ENCODE measurements around the gene C2CD3.
"Not testable (repeated sequence)": the region's sequence is repeated elsewhere in the genome, so short reads cannot be mapped to it uniquely, and the experiment has no call there.

The C2CD3 gene

DNA sequence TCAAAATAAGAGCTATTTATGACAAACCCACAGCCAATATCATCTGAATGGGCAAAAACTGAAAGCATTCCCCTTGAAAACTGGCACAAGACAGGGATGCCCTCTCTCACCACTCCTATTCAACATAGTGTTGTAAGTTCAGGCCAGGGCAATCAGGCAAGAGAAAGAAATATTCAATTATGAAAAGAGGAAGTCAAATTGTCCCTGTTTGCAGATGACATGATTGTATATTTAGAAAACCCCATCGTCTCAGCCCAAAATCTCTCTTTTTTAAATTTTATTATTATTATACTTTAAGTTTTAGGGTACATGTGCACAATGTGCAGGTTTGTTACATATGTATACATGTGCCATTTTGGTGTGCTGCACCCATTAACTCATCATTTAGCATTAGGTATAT is 107.2 kb downstream of the C2CD3 start:
- DNase-seq (ENCODE audit: low read depth) = not testable (repeated sequence)

DNA sequence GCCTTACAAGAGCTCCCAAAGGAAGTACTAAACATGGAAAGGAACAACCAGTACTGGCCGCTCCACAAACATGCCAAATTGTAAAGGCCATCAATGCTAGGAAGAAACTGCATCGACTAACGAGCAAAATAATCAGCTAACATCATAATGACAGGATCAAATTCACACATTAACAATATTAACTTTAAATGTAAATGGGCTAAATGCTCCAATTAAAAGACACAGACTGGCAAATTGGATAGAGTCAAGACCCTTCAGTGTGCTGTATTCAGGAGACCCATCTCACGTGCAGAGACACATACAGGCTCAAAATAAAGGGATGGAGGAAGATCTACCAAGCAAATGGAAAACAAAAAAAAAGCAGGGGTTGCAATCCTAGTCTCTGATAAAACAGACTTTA is 109.2 kb downstream of the C2CD3 start:
- DNase-seq (ENCODE audit: low read depth) = not testable (repeated sequence)

DNA sequence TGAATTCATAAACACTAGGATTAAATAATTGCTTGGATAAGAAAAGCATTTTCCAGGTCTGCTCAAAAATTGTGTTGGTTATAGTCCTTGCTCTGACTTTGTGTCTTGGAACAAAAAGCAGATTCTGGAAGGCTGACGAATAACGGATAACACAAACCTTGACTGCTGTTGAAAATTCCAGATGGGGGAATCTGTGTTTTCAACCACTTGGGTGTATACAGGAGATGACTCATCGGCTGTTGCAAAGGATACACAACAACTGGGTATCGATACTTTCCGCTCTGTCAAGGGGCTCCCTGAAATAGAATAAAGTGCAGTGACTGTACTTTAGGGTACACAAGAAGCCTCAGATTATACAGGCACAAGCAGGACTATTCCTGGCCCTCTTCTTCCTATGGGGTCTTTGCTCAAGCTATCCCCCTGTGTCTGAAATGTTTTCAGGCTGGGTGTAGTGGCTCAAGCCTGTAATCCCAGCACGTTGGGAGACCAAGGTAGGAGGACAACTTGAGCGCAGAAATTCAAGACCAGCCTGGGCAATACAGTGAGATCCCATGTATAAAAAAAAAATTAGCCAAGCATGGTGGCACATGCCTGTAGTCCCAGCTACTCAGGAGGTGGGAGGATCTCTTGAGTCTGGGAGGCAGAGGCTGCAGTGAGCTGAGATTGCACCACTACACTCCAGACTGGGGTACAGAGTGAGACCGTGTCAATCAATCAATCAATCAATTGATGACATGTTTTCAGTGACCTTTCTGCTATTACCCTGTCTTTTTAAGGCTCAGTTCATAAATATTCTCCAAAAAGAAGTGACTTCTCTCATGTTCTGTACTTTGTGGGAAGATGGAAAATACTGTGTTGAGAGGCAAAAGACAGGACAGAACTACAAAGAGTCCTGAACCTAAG is 113.3 kb downstream of the C2CD3 start:
- DNase-seq (ENCODE audit: low read depth) = peak; percentile 38

DNA sequence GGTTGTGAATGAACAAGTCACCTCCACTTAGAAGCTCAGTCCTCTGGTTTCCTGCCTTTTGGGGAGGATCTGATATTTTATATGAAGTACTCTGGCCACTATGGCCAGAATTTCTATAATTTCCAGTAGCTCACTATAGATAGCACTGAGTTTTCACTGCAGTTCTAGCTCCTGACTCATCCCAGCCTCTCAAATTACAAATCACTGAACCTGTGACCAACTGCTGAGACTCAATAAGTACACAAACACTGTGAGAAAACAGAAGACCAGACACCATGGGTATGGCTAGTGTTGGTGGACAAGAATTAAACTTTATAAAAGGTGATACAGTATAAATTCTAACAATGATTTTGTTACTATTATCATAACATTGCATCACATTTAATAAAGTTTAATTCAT is 114.9 kb downstream of the C2CD3 start:
- DNase-seq (ENCODE audit: low read depth) = peak; percentile 18

DNA sequence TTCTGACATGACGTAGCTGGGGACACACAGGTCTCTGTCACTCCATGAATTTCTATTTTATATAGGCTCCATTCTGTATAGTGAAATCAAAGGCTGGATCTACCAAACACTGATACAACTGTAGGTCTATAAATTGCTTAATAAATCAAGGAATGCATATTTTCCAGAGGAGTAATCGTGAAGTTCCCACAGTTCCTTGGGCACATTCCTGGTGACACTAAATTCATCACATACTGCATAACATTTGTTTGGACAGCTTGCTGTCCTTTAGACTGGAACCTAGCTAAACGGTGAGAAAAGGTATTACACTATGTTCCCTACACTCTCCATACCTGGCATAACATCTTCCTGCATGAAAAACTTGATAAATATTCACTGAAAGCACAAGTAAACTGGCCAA is 120.3 kb downstream of the C2CD3 start:
- no peak for DNase-seq (ENCODE audit: low read depth)

DNA sequence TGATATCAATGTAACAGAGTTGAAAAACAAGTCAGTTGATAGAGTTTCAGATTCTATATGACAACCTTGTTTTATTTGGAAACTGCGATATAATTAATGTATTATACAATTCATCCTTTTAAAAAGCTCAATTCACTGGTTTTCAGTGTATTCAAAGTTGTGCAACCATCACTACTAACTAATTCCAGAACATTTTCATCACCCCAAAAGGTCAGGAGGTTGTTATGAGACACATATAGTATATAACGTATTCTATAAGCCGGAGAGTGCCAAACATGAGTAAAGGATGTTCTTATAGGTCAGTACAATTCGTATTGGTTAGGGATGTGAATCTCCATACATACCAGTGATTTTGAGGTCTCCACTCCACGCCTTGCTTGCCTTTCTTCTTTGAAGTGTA is 121.8 kb downstream of the C2CD3 start:
- DNase-seq (ENCODE audit: low read depth) = no peak

DNA sequence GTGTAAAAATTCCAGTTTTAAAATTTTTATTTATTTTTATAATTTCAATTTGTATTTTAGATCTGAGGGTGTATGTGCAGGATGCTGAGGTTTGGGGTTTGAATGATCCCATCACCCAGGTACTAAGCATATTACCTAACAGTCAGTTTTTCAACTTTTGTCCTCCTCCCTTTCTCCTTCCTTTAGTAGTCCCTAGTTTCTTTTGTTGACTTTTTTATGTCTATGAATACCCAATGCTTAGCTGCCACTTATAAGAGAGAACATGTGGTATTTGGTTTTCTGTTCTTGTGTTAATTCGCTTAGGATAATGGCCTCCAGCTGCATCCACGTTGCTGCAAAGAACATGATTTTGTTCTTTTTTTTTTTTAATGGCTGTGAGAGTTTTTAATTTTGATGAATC is 126.3 kb downstream of the C2CD3 start:
- no peak for DNase-seq (ENCODE audit: low read depth)

DNA sequence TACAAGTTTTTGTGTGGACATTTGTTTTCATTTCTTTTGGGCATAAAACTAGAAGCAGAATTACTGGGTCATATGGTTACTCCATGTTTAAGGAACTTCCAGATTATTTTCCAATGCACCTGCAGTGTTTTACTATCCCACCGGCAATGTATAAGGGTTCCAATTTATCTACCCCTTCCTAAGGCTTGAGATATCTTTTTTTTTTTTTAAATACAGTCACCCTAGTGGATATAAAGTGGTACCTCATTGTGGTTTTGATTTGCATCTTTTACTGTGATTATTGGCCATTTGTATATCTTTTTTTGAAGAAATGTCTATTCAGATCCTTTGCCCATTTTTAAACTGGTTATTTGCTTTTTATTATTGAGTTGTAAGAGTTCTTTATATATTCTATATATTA is 127.4 kb downstream of the C2CD3 start:
- DNase-seq (ENCODE audit: low read depth) = no peak

DNA sequence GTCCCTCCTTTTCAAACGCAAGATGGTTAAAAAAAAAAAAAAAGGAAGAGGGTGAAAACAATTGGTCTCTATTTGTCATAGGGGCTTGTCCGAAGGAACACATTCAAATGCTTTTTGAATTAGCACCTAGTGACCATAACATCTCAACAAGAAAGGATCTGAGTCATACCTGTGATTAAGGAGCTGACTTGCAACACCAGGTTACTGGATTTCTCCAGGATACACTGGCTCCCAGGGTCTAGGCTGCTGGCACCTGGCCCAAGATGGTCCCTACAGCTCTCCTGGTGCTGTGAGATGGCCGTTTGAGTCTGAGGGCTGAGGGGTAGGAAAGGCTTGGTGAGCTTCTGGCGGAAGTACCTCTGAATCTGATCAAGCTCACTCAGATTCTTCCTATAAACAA is 133.5 kb downstream of the C2CD3 start:
- no peak for DNase-seq (ENCODE audit: low read depth)

DNA sequence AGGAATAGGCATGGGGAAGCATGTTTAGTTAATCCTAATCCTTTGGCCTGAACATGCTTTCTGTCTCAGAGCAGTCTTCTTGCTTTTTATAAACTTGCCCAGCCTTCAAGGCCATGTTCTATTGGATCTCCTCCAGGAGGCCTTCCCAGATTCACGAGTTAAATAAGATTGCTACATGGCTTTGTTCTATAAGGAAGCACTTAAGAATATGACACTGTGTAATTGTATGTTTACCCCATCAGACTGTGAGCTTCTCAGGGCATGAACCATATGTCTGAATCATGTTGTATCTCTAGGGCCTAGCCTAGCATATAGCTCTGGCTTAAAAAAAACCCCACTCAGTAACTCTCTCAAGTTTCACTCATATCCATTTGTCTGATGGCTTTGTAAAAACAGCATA is 135.5 kb downstream of the C2CD3 start:
- no peak for DNase-seq (ENCODE audit: low read depth)

DNA sequence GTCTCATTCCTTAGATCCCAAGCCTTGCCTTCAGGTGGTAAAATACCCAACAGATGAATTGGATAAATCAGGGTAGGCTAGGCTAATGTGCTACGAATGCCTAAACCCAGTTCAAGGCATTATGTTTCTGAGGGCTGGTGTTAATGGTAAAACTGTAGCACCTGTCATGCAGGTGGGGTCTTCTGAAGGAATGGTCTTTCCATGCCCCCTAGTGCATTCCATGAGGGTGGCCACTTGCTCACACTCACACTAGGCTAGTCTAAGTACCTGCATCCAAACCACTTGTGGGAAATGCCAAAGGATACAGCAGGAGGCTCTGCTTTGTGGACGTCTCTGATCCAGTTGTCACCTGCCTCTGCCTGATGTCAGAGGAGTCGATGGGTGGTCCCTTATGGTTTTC is 137.8 kb downstream of the C2CD3 start:
- no peak for DNase-seq (ENCODE audit: low read depth)

DNA sequence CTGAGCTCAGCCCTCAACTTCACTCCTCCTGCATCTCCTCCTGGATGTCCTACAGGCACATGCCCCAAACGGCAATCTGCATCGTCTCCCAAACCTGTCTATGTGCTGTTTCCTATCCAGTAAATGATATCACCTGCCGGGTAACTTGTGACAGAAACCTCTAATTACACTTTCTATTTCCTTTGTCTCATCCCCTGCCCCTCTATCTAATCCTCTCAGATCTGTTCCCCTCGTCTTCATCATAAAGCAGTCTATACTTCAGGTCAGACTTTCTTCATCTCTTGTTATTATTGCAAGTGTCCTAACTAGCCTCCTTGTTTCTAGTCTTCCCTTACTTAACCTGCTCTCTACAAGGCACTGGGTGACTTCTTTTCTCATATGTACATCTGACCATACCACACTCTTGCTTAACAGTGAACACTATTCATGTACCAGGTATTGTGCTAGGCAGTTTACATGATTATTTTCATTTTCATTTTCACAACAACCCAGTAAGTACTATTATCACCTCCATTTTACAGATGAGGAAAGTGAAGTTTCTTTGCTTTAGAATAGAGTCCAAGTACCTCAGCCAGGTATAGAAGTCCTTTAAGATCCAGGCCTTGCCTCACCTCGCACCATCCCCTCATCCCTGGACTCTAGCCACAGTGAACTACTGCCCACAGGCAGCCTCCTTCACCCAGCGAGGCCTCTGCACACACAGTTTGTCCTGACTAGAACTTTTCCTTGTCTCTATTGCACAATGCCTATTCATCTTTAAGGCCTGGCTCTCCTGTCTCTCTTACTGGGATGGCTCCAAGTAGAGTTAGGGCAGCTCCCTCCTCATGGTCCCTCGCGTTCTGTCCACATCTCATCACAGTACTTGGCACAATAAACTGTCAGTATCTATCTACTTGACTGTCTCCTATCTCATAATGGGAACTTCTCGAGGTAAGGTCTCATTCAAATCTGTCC is 139.8 kb downstream of the C2CD3 start:
- no peak for DNase-seq (ENCODE audit: low read depth)

DNA sequence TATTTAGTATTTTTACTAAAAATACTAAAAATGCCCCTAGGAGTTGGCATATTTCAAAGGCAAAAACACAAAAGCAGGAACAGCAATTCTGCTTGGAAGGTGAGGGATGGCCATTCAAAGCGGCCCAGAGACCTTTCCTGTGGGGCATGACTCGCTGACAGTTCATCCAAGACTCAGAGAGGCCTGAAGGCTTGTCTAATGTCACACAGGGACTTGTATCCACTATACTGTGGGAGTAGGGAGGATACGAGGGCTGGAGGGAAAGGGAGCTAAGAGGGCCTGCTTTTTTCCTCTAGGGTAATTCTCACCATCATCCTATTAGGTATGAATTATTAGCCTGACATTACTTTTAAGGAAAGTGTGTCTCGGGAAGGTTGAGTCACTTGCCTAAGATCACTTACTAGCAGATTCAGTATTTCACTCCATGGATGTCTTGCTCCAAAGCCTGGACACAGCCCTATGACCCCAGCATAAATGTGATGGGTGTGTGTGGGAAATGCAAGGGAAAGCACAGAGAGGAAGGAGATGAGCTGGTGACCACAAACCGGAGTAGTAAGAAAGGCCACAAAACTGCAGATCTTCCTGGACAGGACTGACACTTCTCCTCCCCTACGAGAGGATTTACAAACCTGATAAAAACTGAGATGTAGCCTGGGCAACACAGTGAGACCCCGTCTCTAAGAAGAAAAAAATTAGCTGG is 145.2 kb downstream of the C2CD3 start:
- DNase-seq (ENCODE audit: low read depth) = no peak

DNA sequence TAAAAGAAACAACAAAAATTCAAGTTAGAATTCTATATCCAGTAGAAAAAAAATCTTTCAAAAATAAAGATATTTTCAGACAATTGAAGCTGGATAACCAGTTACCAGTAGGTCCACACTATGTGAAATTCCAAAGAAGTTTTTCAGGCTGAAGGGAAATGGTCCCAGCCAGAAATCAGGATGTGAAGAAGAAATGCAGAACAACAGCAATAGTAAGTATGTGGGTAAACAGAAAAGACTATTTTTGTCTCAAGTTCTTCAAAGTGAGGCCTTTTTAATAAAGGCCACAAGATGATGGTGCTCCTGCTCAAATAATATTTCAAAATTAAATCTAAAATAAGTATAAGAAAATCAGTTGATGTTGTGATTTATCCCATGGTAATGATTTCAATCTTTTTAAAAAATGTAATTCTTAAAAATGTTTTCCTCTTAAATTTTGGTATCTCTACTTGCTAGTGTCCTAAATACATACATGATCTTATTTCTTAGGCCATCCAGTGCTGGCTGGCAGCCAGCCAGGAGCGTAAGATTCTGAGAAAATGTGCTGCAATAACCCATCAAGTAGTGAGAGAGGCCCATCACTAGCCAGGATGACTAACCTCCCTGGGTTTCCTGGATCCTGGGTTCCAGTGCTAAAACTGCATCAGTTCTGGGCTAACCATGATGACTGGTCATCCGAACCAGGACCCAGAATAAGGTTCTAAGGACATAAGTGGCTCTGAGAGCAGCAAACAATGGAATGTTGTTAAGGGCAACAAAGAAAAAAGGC is 146.4 kb downstream of the C2CD3 start:
- peak; percentile 81 for DNase-seq (ENCODE audit: low read depth)

DNA sequence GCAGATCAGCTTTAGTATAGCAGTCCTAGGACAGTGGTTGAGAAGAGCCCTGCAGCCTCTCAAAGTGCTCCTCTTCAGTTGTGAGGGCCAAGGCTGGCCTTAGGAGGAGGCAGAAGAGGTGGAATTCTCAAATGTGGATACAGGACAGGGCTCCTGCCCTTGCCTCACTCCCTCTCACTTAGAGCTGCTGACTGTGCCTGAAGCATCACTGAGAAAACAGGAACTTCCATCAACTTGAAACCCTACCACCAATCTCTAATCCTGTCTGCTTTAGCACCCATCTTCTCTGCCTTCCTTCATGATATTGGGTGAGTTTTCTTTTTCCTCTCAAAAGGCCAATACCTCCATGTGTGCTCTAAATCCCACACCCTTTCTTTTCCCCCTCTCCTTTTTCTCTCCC is 147.5 kb downstream of the C2CD3 start:
- no peak for DNase-seq (ENCODE audit: low read depth)

DNA sequence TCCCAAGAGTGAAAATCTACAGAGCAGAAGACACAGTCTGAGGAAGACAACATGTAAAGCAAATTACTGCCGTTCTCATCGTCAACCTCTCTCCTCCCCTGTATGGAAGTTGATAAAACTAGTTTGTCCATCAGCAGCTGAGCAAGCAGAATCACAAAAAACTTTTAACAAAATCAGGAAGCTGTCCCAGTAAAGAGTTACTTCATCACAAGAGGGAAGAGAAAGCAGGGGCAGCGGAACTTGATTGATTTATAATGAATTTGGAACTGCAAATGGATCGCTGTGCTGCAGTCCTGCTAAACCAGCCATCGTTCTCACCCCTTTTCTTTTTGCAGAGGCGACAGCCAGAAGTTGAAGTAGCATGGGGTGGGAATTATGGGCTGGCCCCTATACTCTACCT is 148.3 kb downstream of the C2CD3 start:
- DNase-seq (ENCODE audit: low read depth) = no peak

DNA sequence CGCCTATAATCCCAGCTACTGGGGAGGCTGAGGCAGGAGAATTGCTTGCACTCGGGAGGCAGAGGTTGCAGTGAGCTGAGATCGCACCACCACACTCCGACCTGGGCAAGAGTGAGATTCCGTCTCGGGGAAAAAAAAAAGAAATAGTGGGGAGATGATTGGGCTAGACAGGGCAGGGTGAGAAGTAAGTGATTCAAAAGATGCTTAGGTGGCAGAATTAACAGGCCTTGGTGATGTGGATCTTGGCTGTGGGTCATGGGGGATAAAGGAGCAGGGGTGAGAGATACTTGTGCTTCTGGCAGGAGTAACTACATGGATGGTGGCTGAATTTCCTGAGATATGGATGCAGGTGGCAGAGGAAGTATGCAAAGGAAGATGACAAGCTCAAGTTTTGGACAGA is 148.8 kb downstream of the C2CD3 start:
- DNase-seq (ENCODE audit: low read depth) = no peak

DNA sequence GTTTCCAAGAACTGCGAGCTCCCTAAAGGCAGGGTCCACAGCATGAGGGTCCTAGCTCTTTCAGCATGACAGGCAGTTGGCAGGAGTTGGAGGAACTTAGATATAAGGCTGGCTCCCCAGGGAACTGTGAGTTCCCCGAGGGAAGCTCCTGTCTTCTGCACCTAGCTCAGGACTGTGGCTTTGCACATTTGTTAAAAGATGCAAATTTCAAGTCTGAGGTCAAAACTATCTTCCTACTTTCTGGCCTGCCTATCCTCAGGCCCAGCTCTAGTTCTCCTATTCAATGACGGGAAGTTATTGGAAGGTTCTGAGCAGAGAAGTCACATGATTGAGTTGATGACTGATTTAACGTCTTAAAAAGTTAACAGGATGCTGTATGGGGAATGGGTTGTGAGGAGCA is 150.3 kb downstream of the C2CD3 start:
- DNase-seq (ENCODE audit: low read depth) = no peak

DNA sequence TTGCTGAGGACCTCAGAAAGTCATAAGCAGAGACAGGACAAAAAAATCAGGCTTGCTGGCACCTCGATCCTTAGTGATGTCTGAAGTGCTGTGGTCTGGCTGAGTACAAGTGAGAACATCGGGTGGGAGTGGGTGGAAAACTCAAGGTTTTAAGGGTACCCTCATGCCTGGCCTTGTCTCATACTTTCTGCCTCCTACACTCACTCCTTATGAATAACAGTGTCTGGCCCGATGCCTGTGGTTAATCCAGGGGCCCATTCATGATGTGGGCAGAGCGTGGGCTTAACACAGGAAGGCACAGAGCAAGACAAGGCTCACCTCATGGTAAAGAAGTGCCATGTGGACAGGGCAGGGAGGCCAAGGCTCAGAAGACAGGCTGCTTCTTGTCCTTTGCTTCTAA is 150.9 kb downstream of the C2CD3 start:
- DNase-seq (ENCODE audit: low read depth) = no peak

DNA sequence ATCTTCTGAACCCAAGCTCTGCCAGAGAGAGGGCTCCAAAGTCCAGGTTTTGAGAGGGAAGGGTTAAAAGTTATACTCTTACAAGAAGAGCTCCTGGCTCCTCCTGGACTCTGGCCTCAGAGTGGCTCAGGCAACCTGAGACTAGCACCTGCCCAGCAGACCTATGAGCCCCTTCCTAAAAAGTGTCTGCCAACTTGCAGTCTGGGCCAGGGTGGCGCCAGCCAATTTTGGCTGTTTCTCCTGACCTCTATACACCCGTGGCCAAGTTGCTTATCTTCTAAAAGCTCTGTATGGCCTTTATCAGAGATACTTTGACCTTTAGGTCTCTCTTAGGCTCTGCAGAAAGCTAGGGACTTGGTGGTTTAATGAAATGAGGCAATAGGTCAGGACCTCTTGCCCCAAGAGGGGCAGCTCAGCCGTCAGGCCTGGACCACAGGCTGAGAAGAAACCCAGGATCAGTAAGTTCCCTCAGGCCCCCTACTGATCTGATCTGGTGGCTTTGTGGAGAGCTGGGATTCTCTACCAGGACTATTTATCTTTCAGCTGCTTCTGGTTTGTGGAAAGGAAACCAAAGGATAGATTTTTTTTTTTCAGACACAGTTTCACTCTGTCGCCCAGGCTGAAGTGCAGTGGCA is 151.6 kb downstream of the C2CD3 start:
- no peak for DNase-seq (ENCODE audit: low read depth)

DNA sequence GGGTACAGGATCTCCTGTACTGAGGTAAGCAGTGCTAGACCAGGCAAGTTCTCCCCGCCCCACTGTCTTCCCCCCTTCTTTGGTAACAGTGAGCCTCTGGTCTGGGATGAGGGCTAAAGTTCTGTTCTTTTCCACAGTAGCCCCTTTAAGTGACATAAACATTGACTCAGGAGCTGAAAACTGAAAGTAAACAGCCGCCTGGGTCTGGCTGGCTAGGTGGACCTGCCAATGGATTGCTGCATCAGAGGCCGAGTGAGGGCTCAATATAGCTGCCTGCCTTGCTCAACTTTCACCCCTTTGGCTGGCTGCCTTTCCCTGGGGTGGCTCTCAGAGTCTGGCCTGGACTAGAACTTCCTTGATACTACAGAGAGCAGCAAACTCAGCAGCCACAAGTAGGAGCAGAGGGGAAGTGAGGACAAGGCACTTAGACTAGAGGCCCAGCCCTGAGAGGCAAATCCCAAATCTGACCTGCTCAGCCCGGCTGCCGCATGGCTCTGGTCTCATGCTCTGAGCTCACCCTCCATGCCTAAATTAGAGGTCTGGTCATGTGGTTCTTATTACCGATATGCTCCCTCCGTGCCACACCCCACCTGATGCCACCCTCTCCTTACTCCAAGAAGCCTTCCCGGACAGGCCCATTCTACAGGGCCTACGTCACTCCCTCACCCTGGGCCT is 152.3 kb downstream of the C2CD3 start:
- peak; percentile 89 for DNase-seq (ENCODE audit: low read depth)
